Caco-2 (cell line): Measurements from ENCODE around the gene LTBP1. TPM values are rescaled to one million over a fixed set of nuclear protein-coding genes. Genes with fewer than 3 reads are reported as not detected.

Source experiments
- BruUV-seq: library from RNA; stranded (reverse); fragments of 400-500 nt; replicated peaks from 2 replicates; lab custom pipeline; 2021; lab: Mats Ljungman, UMichigan
- CTCF ChIA-PET: fragments of 300-600 bp; sonication (Branson Sonifier 250); formaldehyde crosslinking; loops from one replicate; lab custom pipeline; 2022; ENCODE audit warnings: antibody characterized with exemption; lab: Charles Lee
- POLR2A ChIA-PET: fragments of 300-600 bp; sonication (Branson Sonifier 250); formaldehyde crosslinking; loops from one replicate; lab custom pipeline; 2022; ENCODE audit warnings: antibody characterized with exemption; lab: Charles Lee
- DNase-seq, 2 experiments: peaks; one replicate each; pipeline versions ENCODE4 v3.0.0 to v3.0.0-alpha.2; 2020 to 2022
- H3K27me3 ChIP-seq: replicated peaks from 2 replicates; pipeline ENCODE4 v1.6.0; 2011; ENCODE audit warnings: low read length; ENCODE audit not compliant: control insufficient read depth, insufficient read depth
- H3K36me3 ChIP-seq: 2 replicates; pipeline ENCODE4 v1.5.1; 2011; ENCODE audit warnings: low read length; ENCODE audit not compliant: control insufficient read depth, insufficient read depth
- H3K4me1 ChIP-seq: fragments of 250-450 bp; sonication (Bioruptor Pico); 2 replicates; pipeline ENCODE4 v1.5.1; 2020; ENCODE audit warnings: mild to moderate bottlenecking
- H3K4me3 ChIP-seq: 2 replicates; pipeline ENCODE4 v1.5.1; 2011; ENCODE audit warnings: low read depth, mild to moderate bottlenecking, control low read depth, low read length
- H3K9me3 ChIP-seq: fragments of 250-450 bp; sonication (Bioruptor Pico); 2 replicates; pipeline ENCODE4 v1.5.1; 2020; ENCODE audit warnings: mild to moderate bottlenecking, moderate library complexity
- H3K27ac Mint-ChIP-seq: one replicate; pipeline ENCODE4 v1.8.0; 2022; ENCODE audit warnings: mixed read lengths; ENCODE audit not compliant: unreplicated experiment
- H3K27me3 Mint-ChIP-seq: one replicate; pipeline ENCODE4 v1.8.0; 2022; ENCODE audit warnings: mixed read lengths; ENCODE audit not compliant: insufficient read depth, unreplicated experiment
- H3K36me3 Mint-ChIP-seq: one replicate; pipeline ENCODE4 v1.8.0; 2022; ENCODE audit warnings: mild to moderate bottlenecking, mixed read lengths; ENCODE audit not compliant: insufficient read depth, unreplicated experiment
- H3K4me1 Mint-ChIP-seq: one replicate; pipeline ENCODE4 v1.8.0; 2022; ENCODE audit warnings: low read depth, mixed read lengths; ENCODE audit not compliant: unreplicated experiment
- H3K4me3 Mint-ChIP-seq: one replicate; pipeline ENCODE4 v1.8.0; 2022; ENCODE audit warnings: mild to moderate bottlenecking, moderate library complexity, mixed read lengths; ENCODE audit not compliant: unreplicated experiment
- H3K9me3 Mint-ChIP-seq: one replicate; pipeline ENCODE4 v1.8.0; 2022; ENCODE audit warnings: mixed read lengths; ENCODE audit not compliant: unreplicated experiment
- intact Hi-C: fragments of 100-400 bp; cut with micrococcal nuclease; formaldehyde crosslinking; loops from one replicate; pipeline ENCODE4 v1.10.0; 2022; ENCODE audit not compliant: unreplicated experiment
- total RNA-seq: library from RNA; stranded (reverse); gene quantifications from 2 replicates; pipeline ENCODE4 v1.2.3, GENCODE V29; 2022
- TF ChIP-seq, protein P1 (sequence below), 2 experiments: fragments of 200-600 bp in 1 of 2; IDR thresholded peaks; 1 replicate in 1 of 2; 2 replicates in 1 of 2; pipeline versions ENCODE4 v1.5.1 to v1.8.0; 2011 to 2022; ENCODE audit warnings: antibody characterized with exemption in 1 of 2, control low read depth in 1 of 2, inconsistent platforms in 1 of 2, low read depth in 1 of 2, low read length in 1 of 2, mild to moderate bottlenecking in 1 of 2, moderate library complexity in 1 of 2; ENCODE audit not compliant: insufficient read depth in 1 of 2, severe bottlenecking in 1 of 2, unreplicated experiment in 1 of 2

LTBP1 gene
- total RNA-seq, 1 experiment from 2014 or later: 64.2 TPM

DNA sequence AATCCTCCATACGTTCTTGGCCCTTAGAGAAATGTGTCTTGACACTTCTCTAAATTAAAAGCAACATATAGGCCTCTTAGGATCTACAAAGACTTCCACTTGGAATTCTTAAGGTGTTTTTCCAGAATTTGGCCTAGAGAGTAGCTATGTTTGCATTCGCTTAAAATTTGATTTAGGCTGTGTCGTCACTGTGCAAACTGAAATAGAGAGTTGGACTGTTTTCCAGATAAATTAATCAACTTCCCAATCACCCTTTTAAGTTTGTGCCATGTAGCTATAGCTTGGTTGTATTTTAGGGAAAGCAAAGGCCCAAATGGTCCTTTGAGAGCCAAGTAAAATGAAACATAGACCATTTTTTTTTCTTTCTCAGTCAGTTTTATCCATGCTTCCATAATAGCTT, 401.1 kb downstream of the LTBP1 start:
- DNase-seq: no peak
- no peaks in the 10 kb centered on the region for H3K27me3 ChIP-seq
- TF ChIP-seq, protein P1, sequence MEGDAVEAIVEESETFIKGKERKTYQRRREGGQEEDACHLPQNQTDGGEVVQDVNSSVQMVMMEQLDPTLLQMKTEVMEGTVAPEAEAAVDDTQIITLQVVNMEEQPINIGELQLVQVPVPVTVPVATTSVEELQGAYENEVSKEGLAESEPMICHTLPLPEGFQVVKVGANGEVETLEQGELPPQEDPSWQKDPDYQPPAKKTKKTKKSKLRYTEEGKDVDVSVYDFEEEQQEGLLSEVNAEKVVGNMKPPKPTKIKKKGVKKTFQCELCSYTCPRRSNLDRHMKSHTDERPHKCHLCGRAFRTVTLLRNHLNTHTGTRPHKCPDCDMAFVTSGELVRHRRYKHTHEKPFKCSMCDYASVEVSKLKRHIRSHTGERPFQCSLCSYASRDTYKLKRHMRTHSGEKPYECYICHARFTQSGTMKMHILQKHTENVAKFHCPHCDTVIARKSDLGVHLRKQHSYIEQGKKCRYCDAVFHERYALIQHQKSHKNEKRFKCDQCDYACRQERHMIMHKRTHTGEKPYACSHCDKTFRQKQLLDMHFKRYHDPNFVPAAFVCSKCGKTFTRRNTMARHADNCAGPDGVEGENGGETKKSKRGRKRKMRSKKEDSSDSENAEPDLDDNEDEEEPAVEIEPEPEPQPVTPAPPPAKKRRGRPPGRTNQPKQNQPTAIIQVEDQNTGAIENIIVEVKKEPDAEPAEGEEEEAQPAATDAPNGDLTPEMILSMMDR (IDR thresholded peaks at IDR 0.05; ENCODE audit: insufficient read depth in 1 of 2, low read depth in 1 of 2, low read length in 1 of 2, severe bottlenecking in 1 of 2, unreplicated experiment in 1 of 2): no peak
- POLR2A ChIA-PET: no interaction called here
- Mint-ChIP-seq H3K4me1 (no peaks in the 10 kb centered on the region), H3K4me3 (no peak overlapping the region), H3K36me3 (no peaks in the 10 kb centered on the region), H3K27ac (no peak overlapping the region), H3K9me3 (no peaks in the 10 kb centered on the region), H3K27me3 (no peaks in the 10 kb centered on the region)
- BruUV-seq: no TSS peak
- no peaks in the 10 kb centered on the region for H3K9me3 ChIP-seq
- no peaks in the 10 kb centered on the region for H3K36me3 ChIP-seq
- CTCF ChIA-PET: no interaction called here
- intact Hi-C loops: no loop called here
- H3K4me3 ChIP-seq: no peak overlapping the region
- no peaks in the 10 kb centered on the region for H3K4me1 ChIP-seq

DNA sequence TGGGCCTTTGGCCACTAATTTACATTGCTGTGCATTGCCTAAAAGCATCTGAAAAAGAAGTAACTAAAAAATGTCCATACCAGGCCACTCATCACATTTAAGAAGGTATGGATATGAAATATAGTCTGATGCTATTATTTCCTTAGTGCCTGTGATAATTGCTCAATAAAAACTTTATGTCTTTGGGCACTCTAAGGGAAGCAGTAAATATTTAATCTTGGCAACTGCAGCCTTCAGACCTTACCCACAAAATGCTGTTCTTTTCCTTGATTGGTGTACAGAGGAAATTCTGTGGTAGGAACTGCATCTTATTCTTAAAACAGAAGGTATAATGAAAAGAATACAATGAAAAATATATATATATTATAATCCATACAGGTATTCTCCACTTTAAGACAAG, 403.9 kb downstream of the LTBP1 start:
- ChIA-PET POLR2A (no interaction called here), CTCF (no interaction called here)
- TF ChIP-seq, protein P1 (IDR thresholded peaks at IDR 0.05; ENCODE audit: insufficient read depth in 1 of 2, low read depth in 1 of 2, low read length in 1 of 2, severe bottlenecking in 1 of 2, unreplicated experiment in 1 of 2): no peak
- peaks cover 10% of the 10 kb centered on the region for H3K9me3 Mint-ChIP-seq
- no peak for DNase-seq
- Histone ChIP-seq H3K9me3 (no peaks in the 10 kb centered on the region), H3K4me3 (no peak overlapping the region), H3K27me3 (no peaks in the 10 kb centered on the region), H3K4me1 (no peaks in the 10 kb centered on the region), H3K36me3 (no peaks in the 10 kb centered on the region)
- no peaks in the 10 kb centered on the region for H3K27me3 Mint-ChIP-seq
- no peak overlapping the region for H3K27ac Mint-ChIP-seq
- intact Hi-C loops: no loop called here
- peaks cover 2% of the 10 kb centered on the region for H3K36me3 Mint-ChIP-seq
- no peaks in the 10 kb centered on the region for H3K4me1 Mint-ChIP-seq
- no peak overlapping the region for H3K4me3 Mint-ChIP-seq
- BruUV-seq: no TSS peak

DNA sequence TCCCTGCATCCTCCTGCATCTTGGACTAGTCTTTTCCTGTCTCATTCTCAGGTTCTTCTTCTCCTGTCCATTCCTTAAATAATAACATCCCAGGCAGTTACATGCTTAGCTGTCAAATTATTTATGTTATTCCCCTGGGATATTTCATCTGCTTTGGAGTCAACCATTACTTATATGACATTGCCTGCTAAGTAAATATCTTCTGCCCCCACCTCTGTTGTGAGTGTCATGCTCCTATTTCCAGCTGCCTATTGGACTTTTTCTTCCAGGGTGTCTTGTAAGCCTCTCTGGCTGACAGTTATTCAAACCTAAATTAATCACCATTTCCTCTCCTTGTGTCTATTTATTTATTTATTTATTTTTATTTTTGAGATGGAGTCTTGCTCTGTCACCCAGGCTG, 405.0 kb downstream of the LTBP1 start:
- no peak overlapping the region for H3K4me3 Mint-ChIP-seq
- H3K36me3 Mint-ChIP-seq: peaks cover 5% of the 10 kb centered on the region
- no peak overlapping the region for H3K27ac Mint-ChIP-seq
- CTCF ChIA-PET: no interaction called here
- H3K4me3 ChIP-seq: no peak overlapping the region
- no TSS peak for BruUV-seq
- intact Hi-C loops: no loop called here
- no peaks in the 10 kb centered on the region for H3K4me1 ChIP-seq
- H3K4me1 Mint-ChIP-seq: no peaks in the 10 kb centered on the region
- no peaks in the 10 kb centered on the region for H3K27me3 Mint-ChIP-seq
- POLR2A ChIA-PET: no interaction called here
- peaks cover 16% of the 10 kb centered on the region for H3K9me3 Mint-ChIP-seq
- H3K27me3 ChIP-seq: no peaks in the 10 kb centered on the region
- TF ChIP-seq, protein P1 (IDR thresholded peaks at IDR 0.05; ENCODE audit: insufficient read depth in 1 of 2, low read depth in 1 of 2, low read length in 1 of 2, severe bottlenecking in 1 of 2, unreplicated experiment in 1 of 2): no peak
- no peaks in the 10 kb centered on the region for H3K36me3 ChIP-seq
- H3K9me3 ChIP-seq: no peaks in the 10 kb centered on the region
- DNase-seq: no peak
